SKM-1 treated with dmso at 0.1 percent for 144 hours (cell line): Measurements from ENCODE around the gene GALNT9.

Source experiments
- DNase-seq: peaks from one replicate; lab custom pipeline; 2025; ENCODE audit not compliant: unreplicated experiment; lab: John Stamatoyannopoulos, UW

Gene GALNT9

GRCh38 chr12:132174015-132174838 is 155.2 kb downstream of the GALNT9 start:
- DNase-seq: no peak

GRCh38 chr12:132173135-132174014 is 156.0 kb downstream of the GALNT9 start:
- DNase-seq: no peak

GRCh38 chr12:132172619-132173018 is 156.8 kb downstream of the GALNT9 start:
- DNase-seq: no peak

- DNase-seq: no peak
These were observed 157.3 kb downstream of the GALNT9 start for GRCh38 chr12:132171968-132172521.

GRCh38 chr12:132171293-132171967 is 158.0 kb downstream of the GALNT9 start:
- DNase-seq: no peak

- DNase-seq: no peak
These were observed 158.6 kb downstream of the GALNT9 start for GRCh38 chr12:132170637-132171292.

GRCh38 chr12:132170094-132170636 is 159.2 kb downstream of the GALNT9 start:
- no peak for DNase-seq

- DNase-seq: no peak
These were observed 160.0 kb downstream of the GALNT9 start for GRCh38 chr12:132169376-132169775.

GRCh38 chr12:132168311-132169031 is 160.9 kb downstream of the GALNT9 start:
- DNase-seq: no peak

- DNase-seq: no peak
These were observed 161.6 kb downstream of the GALNT9 start for GRCh38 chr12:132167611-132168310.

GRCh38 chr12:132166801-132167591 is 162.4 kb downstream of the GALNT9 start:
- no peak for DNase-seq

GRCh38 chr12:132166093-132166492 is 163.3 kb downstream of the GALNT9 start:
- no peak for DNase-seq

GRCh38 chr12:132165584-132165983 is 163.8 kb downstream of the GALNT9 start:
- DNase-seq: no peak

- no peak for DNase-seq
These were observed 165.0 kb downstream of the GALNT9 start for GRCh38 chr12:132164426-132164825.

GRCh38 chr12:132163911-132164288 is 165.5 kb downstream of the GALNT9 start:
- no peak for DNase-seq

GRCh38 chr12:132163041-132163910 is 166.1 kb downstream of the GALNT9 start:
- no peak for DNase-seq

- no peak for DNase-seq
These were observed 166.8 kb downstream of the GALNT9 start for GRCh38 chr12:132162508-132163031.
